HCT116 (cell line): Measurements from ENCODE around the gene UBE2L6. TPM values are rescaled to one million over a fixed set of nuclear protein-coding genes. Genes with fewer than 3 reads are reported as not detected.

Experiments
- ATAC-seq: fragments of 200-7000 bp; cut with Tn5 transposase; 2 replicates; pipeline ENCODE4 v1.9.1; 2020; ENCODE audit warnings: mild to moderate bottlenecking, moderate library complexity
- BruUV-seq: library from RNA; stranded (reverse); fragments of 400-500 nt; replicated peaks from 2 replicates; lab custom pipeline; 2021; lab: Mats Ljungman, UMichigan
- CTCF ChIA-PET: fragments of 300-600 bp; sonication (Branson Sonifier 250); formaldehyde crosslinking; loops from one replicate; lab custom pipeline; 2021; ENCODE audit warnings: antibody characterized with exemption; lab: Charles Lee
- POLR2A ChIA-PET: fragments of 300-600, 350-600 bp; sonication (Branson Sonifier 250); formaldehyde crosslinking; loops from one replicate; lab custom pipeline; 2021; ENCODE audit warnings: antibody characterized with exemption; lab: Charles Lee
- RAD21 ChIA-PET, 2 experiments: fragments of 300-600 bp; sonication (Branson Sonifier 250); formaldehyde crosslinking; loops; one replicate each; lab custom pipeline; 2023; ENCODE audit warnings: low total read pairs in 2 of 2; ENCODE audit not compliant: uncharacterized antibody in 2 of 2, unreplicated experiment in 2 of 2, low non-redundant PET in 1 of 2; lab: Charles Lee
- DNase-seq: peaks from one replicate; pipeline ENCODE4 v3.0.0-alpha.2; 2010; ENCODE audit warnings: low read depth, low spot score
- H2AFZ ChIP-seq: fragments of 200-600 bp; shearing (Covaris generic), sonication (generic); 2 replicates; pipeline ENCODE4 v1.6.1; 2017; ENCODE audit warnings: low read depth, mixed run types, mixed read lengths, antibody characterized with exemption, low read length; ENCODE audit not compliant: poor library complexity, severe bottlenecking
- H3K27ac ChIP-seq: 2 replicates; pipeline ENCODE4 v1.5.1; 2012; ENCODE audit warnings: low read depth, low read length
- H3K27me3 ChIP-seq: fragments of 200-600 bp; sonication (generic); 2 replicates; pipeline ENCODE4 v1.6.1; 2016; ENCODE audit warnings: mixed run types, low read length, mixed read lengths; ENCODE audit not compliant: insufficient read depth
- H3K36me3 ChIP-seq, 2 experiments: fragments of 200-500 bp in 1 of 2; fragments of 200-600 bp in 1 of 2; sonication (Bioruptor generic) in 1 of 2; sonication (generic) in 1 of 2; 2 replicates each; pipeline versions ENCODE4 v1.5.1 to v1.6.1; 2014 to 2016; ENCODE audit warnings: low read length in 2 of 2, inconsistent platforms in 1 of 2, mixed read lengths in 1 of 2, mixed run types in 1 of 2; ENCODE audit not compliant: insufficient read depth in 2 of 2, control insufficient read depth in 1 of 2
- H3K4me1 ChIP-seq, 2 experiments: fragments of 200-600 bp in 1 of 2; sonication (generic) in 1 of 2; 2 replicates each; pipeline versions ENCODE4 v1.5.1 to v1.6.1; 2012 to 2017; ENCODE audit warnings: low read length in 2 of 2, inconsistent platforms in 1 of 2, mild to moderate bottlenecking in 1 of 2, mixed read lengths in 1 of 2, mixed run types in 1 of 2, moderate library complexity in 1 of 2; ENCODE audit not compliant: insufficient read depth in 2 of 2, control insufficient read depth in 1 of 2
- H3K4me2 ChIP-seq: fragments of 200-600 bp; sonication (generic); 2 replicates; pipeline ENCODE4 v1.6.1; 2017; ENCODE audit warnings: mixed run types, low read length, mixed read lengths
- H3K4me3 ChIP-seq, 2 experiments: fragments of 200-600 bp in 1 of 2; sonication (generic) in 1 of 2; replicated peaks in 1 of 2; 2 replicates each; pipeline ENCODE4 v1.5.1; 2011 to 2016; ENCODE audit warnings: low read length in 2 of 2, control low read depth in 1 of 2, low read depth in 1 of 2, mild to moderate bottlenecking in 1 of 2, mixed read lengths in 1 of 2, mixed run types in 1 of 2
- H3K79me2 ChIP-seq: fragments of 200-600 bp; sonication (generic); 2 replicates; pipeline ENCODE4 v1.6.1; 2017; ENCODE audit warnings: mild to moderate bottlenecking, mixed run types, low read length, moderate library complexity, mixed read lengths; ENCODE audit not compliant: insufficient read depth
- H3K9ac ChIP-seq: fragments of 200-600 bp; sonication (generic); 2 replicates; pipeline ENCODE4 v1.6.1; 2016; ENCODE audit warnings: low read length, mixed read lengths
- H3K9me2 ChIP-seq: fragments of 200-600 bp; sonication (generic), shearing (Covaris generic); 2 replicates; pipeline ENCODE4 v1.6.1; 2017; ENCODE audit warnings: mixed run types, mild to moderate bottlenecking, moderate library complexity; ENCODE audit not compliant: insufficient read depth
- H3K9me3 ChIP-seq, 2 experiments: fragments of 200-500 bp in 1 of 2; fragments of 200-600 bp in 1 of 2; sonication (Bioruptor generic) in 1 of 2; sonication (generic) in 1 of 2; 2 replicates each; pipeline ENCODE4 v1.6.1; 2014 to 2017; ENCODE audit warnings: low read length in 2 of 2, mixed read lengths in 2 of 2, inconsistent platforms in 1 of 2, low read depth in 1 of 2, mild to moderate bottlenecking in 1 of 2, mixed run types in 1 of 2, moderate library complexity in 1 of 2; ENCODE audit not compliant: control insufficient read depth in 1 of 2, insufficient read depth in 1 of 2
- H4K20me1 ChIP-seq: fragments of 200-600 bp; sonication (generic), shearing (Covaris generic); 2 replicates; pipeline ENCODE4 v1.6.1; 2017; ENCODE audit warnings: mixed run types, mild to moderate bottlenecking, moderate library complexity; ENCODE audit not compliant: insufficient read depth
- ATF3 ChIP-seq: IDR thresholded peaks from 2 replicates; pipeline ENCODE4 v1.6.1; 2012
- CBX3 ChIP-seq: IDR thresholded peaks from 2 replicates; pipeline ENCODE4 v1.6.1; 2012; ENCODE audit warnings: low read depth
- FOSL1 ChIP-seq: IDR thresholded peaks from 2 replicates; pipeline ENCODE4 v1.6.1; 2012; ENCODE audit warnings: low read depth
- JUND ChIP-seq: IDR thresholded peaks from 2 replicates; pipeline ENCODE4 v1.6.1; 2012
- POLR2A ChIP-seq: IDR thresholded peaks from 2 replicates; pipeline ENCODE4 v1.7.0; 2011; ENCODE audit warnings: borderline replicate concordance; ENCODE audit not compliant: insufficient read depth, insufficient read length; ENCODE audit errors: extremely low read depth
- RAD21 ChIP-seq: IDR thresholded peaks from 2 replicates; pipeline ENCODE4 v1.6.1; 2012; ENCODE audit warnings: low read depth, mild to moderate bottlenecking
- TCF7L2 ChIP-seq: IDR thresholded peaks from 2 replicates; pipeline ENCODE4 v1.7.0; 2011; ENCODE audit warnings: borderline replicate concordance, inconsistent platforms; ENCODE audit not compliant: insufficient read depth, insufficient read length; ENCODE audit errors: extremely low read depth
- YY1 ChIP-seq: IDR thresholded peaks from 2 replicates; pipeline ENCODE4 v1.6.1; 2011; ENCODE audit warnings: low read length, low read depth, moderate library complexity, mild to moderate bottlenecking; ENCODE audit not compliant: insufficient replicate concordance; ENCODE audit errors: extremely low read depth
- ZFX ChIP-seq: fragments of 450-650 bp; IDR thresholded peaks from 2 replicates; pipeline ENCODE4 v1.6.1; 2017
- intact Hi-C: fragments of 100-400 bp; cut with micrococcal nuclease; formaldehyde crosslinking; loops from 2 replicates; pipeline ENCODE4 v1.10.0; 2022
- total RNA-seq: library from RNA; stranded (reverse); gene quantifications from one replicate; pipeline ENCODE4 v1.2.1, GENCODE V29; 2021; ENCODE audit not compliant: unreplicated experiment

The UBE2L6 gene
- total RNA-seq, 1 experiment from 2014 or later = 24.8 TPM

DNA sequence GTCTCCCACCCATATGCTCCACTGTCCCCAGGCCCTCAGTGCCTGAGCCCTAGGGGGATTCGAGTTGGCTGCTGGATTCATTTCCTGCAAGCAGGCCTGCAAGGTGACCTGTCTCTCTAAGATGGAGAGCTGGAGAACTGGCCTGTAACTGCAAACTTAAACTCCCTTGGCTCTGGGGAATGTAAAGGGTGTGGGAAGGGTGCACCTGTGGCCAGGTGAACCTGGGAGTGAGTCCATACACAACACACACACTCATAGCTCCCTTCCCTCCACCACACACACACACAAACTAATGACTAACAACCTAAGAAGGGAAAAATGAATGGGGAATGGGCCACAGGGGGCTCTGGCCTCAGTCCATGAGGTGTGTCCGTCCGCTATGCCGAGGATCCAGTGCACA lies 15.5 kb downstream of the UBE2L6 start:
- Histone ChIP-seq H3K27me3 (no peaks in the 10 kb centered on the region), H3K4me2 (no peak overlapping the region), H3K4me3 (no peak overlapping the region), H3K27ac (no peak overlapping the region), H3K79me2 (no peaks in the 10 kb centered on the region), H3K36me3 (peaks cover 0 to 4% of the 10 kb centered on the region in 2 experiments; a peak in 2 of 4 replicates), H3K9me3 (no peaks in the 10 kb centered on the region), H4K20me1 (no peaks in the 10 kb centered on the region), H2AFZ (no peak overlapping the region), H3K4me1 (peaks cover 0 to 14% of the 10 kb centered on the region in 2 experiments; a peak in 3 of 4 replicates), H3K9ac (no peak overlapping the region), H3K9me2 (no peaks in the 10 kb centered on the region)
- intact Hi-C loops = no loop called here
- BruUV-seq = TSS peak; percentile 41
- RAD21 ChIA-PET = interaction anchor here in 1 of 2 experiments (0.6 kb wide), 1 partner anchor 92 kb away, joined by 3 read pairs; no protein-coding TSS in a partner anchor
- DNase-seq (no peak), ATAC-seq (no peak)
- TF ChIP-seq ATF3 (no peak), TCF7L2 (no peak), JUND (no peak), POLR2A (no peak), RAD21 (no peak), FOSL1 (no peak), YY1 (no peak)
- POLR2A ChIA-PET = no interaction called here
- CTCF ChIA-PET = no interaction called here

DNA sequence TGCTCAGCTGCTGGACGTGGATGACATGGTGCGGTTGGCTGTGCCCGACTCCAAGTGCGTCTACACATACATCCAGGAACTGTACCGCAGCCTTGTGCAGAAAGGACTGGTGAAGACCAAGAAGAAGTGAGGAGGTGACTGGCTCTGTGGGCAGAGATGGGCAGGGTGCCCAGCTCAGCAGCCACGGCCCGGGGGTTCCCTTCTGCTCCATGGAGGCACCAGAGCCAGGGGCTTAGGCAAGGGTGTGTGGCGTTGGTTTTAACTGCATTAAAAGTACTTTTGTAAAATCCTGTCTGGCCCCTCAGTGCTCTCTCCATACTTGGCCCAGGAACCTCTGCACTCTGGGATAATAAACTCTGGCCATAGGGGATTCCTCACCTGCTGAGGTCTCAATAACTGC lies 17.5 kb downstream of the UBE2L6 start:
- Histone ChIP-seq H3K4me2 (no peak overlapping the region), H3K79me2 (no peaks in the 10 kb centered on the region), H4K20me1 (no peaks in the 10 kb centered on the region), H3K4me3 (no peak overlapping the region), H3K27me3 (no peaks in the 10 kb centered on the region), H3K9me2 (no peaks in the 10 kb centered on the region), H3K9me3 (no peaks in the 10 kb centered on the region), H2AFZ (no peak overlapping the region), H3K27ac (no peak overlapping the region), H3K36me3 (peaks cover 0 to 2% of the 10 kb centered on the region in 2 experiments; a peak in 1 of 4 replicates), H3K4me1 (peaks cover 0 to 20% of the 10 kb centered on the region in 2 experiments; a peak in 3 of 4 replicates), H3K9ac (no peak overlapping the region)
- TF ChIP-seq ZFX (no peak), CBX3 (no peak), RAD21 (no peak), POLR2A (no peak)
- ChIA-PET POLR2A (no interaction called here), CTCF (interaction anchor here (1.4 kb wide), 1 partner anchor 18 kb away, joined by 3 read pairs; the partner anchor contains the start of gene UBE2L6), RAD21 (no interaction called here)
- DNase-seq = no peak
- ATAC-seq = no peak
- BruUV-seq = no TSS peak
- intact Hi-C loops = no loop called here
